ENCODE results near the gene SIL1. TPM values are rescaled to one million over a fixed set of nuclear protein-coding genes. Genes with fewer than 3 reads are reported as not detected.
A peak's percentile ranks its signal among the peaks of the same experiment; 100 is the strongest.

SIL1 gene
- total and polyA plus RNA-seq, 2 of the 13 experiments (the other 11 are each of a cell fraction or from before 2014, with no cell fraction given) = 26.0 to 30.0 TPM

- POLR2A ChIA-PET = interaction anchor here (1.0 to 3.1 kb wide), 6 partner anchors 10 to 388 kb away, joined by 3 to 25 read pairs (median 4); partner anchors contain the start of genes HSPA9 and SIL1
- H3K4me3 ChIP-seq (replicated peaks in 1 of 3; ENCODE audit: insufficient read depth in 1 of 3, low read depth in 2 of 3, low read length in 3 of 3) = peak overlapping the region in 1 of 3 experiments; percentile 29; a peak in 1 of 6 replicates
- FAIRE-seq = peak; percentile 85
- H3K9ac ChIP-seq (ENCODE audit: insufficient read depth, low read depth, low read length) = peak overlapping the region; percentile 37; the same call in 1 of the 2 replicates
- peak overlapping the region; percentile 66 for H3K4me2 ChIP-seq (ENCODE audit: low read depth, low read length)
- intact Hi-C loops (cut with micrococcal nuclease; ENCODE audit: unreplicated experiment) = no loop called here
- DNase-seq (ENCODE audit: low spot score) = peak; percentile 58
- peak overlapping the region; percentile 81 for H3K27ac ChIP-seq (ENCODE audit: extremely low read length, insufficient read depth, low read length)
- no peaks in the 10 kb centered on the region for H4K20me1 ChIP-seq (ENCODE audit: insufficient read depth, low read length)
- H3K4me1 ChIP-seq (ENCODE audit: insufficient read depth, low read length) = peaks cover 60% of the 10 kb centered on the region
- H3K27me3 ChIP-seq (ENCODE audit: control insufficient read depth in 1 of 2, insufficient read depth in 2 of 2, low read length in 2 of 2) = no peaks in the 10 kb centered on the region
- no peaks in the 10 kb centered on the region for H3K9me3 ChIP-seq (ENCODE audit: low read length)
- 18% methylated on average over 8 of the region's 13 CpGs for WGBS (ENCODE audit: low lambda C conversion rate)
- no peaks in the 10 kb centered on the region for H3K79me2 ChIP-seq (ENCODE audit: insufficient read depth, low read length)
- H3K36me3 ChIP-seq (replicated peaks in 1 of 2; ENCODE audit: control insufficient read depth in 1 of 2, insufficient read depth in 2 of 2, low read length in 2 of 2) = no peaks in the 10 kb centered on the region
- no TSS peak for BruUV-seq (replicated peaks)
- peak; percentile 78 for ATAC-seq
- in situ Hi-C loops (cut with HindIII; ENCODE audit: extremely low pct_ligation_motif_present, low pct_unique_long_range_greater_than_20kb) = loop anchor here (25.0 kb wide), 1 partner anchor 298 kb away; no protein-coding TSS in a partner anchor
- CTCF ChIA-PET (ENCODE audit: low intra/inter-chr PET ratio, low total read pairs) = no interaction called here
- no peak overlapping the region for H2AFZ ChIP-seq (ENCODE audit: low read length)
- TF ChIP-seq ZFP90 (CRISPR knock-in tag; IDR thresholded peaks at IDR 0.05; ENCODE audit: borderline replicate concordance) (no peak), SIX4 (CRISPR knock-in tag; IDR thresholded peaks at IDR 0.05) (no peak), PRMT3 (CRISPR knock-in tag; IDR thresholded peaks at IDR 0.05; ENCODE audit: borderline replicate concordance, low read depth) (no peak), ZNF543 (CRISPR knock-in tag; IDR thresholded peaks at IDR 0.05) (no peak), XRCC5 (optimal IDR thresholded peaks at IDR 0.05; ENCODE audit: low read length) (no peak), THAP8 (CRISPR knock-in tag; IDR thresholded peaks at IDR 0.05; ENCODE audit: borderline replicate concordance) (no peak), ZNF18 (CRISPR knock-in tag; IDR thresholded peaks at IDR 0.05; ENCODE audit: insufficient replicate concordance) (no peak), ZKSCAN1 (IDR thresholded peaks at IDR 0.05; ENCODE audit: low read length) (no peak), ZNF484 (CRISPR knock-in tag; IDR thresholded peaks at IDR 0.05; ENCODE audit: borderline replicate concordance, low read depth) (no peak), ISX (CRISPR knock-in tag; conservative IDR thresholded peaks at IDR 0.05) (no peak), PITX1 (CRISPR knock-in tag; IDR thresholded peaks at IDR 0.05) (no peak), POLR2AphosphoS5 (IDR thresholded peaks at IDR 0.05; ENCODE audit: low read depth, low read length) (no peak), SP2 (CRISPR knock-in tag; IDR thresholded peaks at IDR 0.05) (no peak), HES4 (CRISPR knock-in tag; IDR thresholded peaks at IDR 0.05; ENCODE audit: borderline replicate concordance) (no peak), ZNF460 (CRISPR knock-in tag; IDR thresholded peaks at IDR 0.05; ENCODE audit: borderline replicate concordance) (no peak), ZNF550 (CRISPR knock-in tag; IDR thresholded peaks at IDR 0.05; ENCODE audit: borderline replicate concordance) (no peak), ZSCAN21 (CRISPR knock-in tag; IDR thresholded peaks at IDR 0.05; ENCODE audit: borderline replicate concordance) (no peak), ZFP82 (CRISPR knock-in tag; IDR thresholded peaks at IDR 0.05; ENCODE audit: borderline replicate concordance) (no peak), MATR3 (CRISPR knock-in tag; IDR thresholded peaks at IDR 0.05) (no peak), BATF2 (CRISPR knock-in tag; IDR thresholded peaks at IDR 0.05) (no peak), ZNF234 (CRISPR knock-in tag; conservative IDR thresholded peaks at IDR 0.05) (no peak), MTF1 (CRISPR knock-in tag; IDR thresholded peaks at IDR 0.05) (no peak), ZBTB20 (CRISPR knock-in tag; IDR thresholded peaks at IDR 0.05; ENCODE audit: borderline replicate concordance, low read depth) (no peak)
Measured at GRCh38 chr5:138963763-138964371, 234.3 kb downstream of the SIL1 start.
